ENCODE results near the gene ZBTB25.

The ZBTB25 gene

GRCh38 chr14:64442300-64442988 lies 61.2 kb downstream of the ZBTB25 start:
- no peak for DNase-seq (ENCODE audit: extremely low read depth, low read depth)
- H3K4me3 ChIP-seq (replicated peaks; ENCODE audit: low read depth, low read length): no peak overlapping the region
- TF ChIP-seq, protein P1, sequence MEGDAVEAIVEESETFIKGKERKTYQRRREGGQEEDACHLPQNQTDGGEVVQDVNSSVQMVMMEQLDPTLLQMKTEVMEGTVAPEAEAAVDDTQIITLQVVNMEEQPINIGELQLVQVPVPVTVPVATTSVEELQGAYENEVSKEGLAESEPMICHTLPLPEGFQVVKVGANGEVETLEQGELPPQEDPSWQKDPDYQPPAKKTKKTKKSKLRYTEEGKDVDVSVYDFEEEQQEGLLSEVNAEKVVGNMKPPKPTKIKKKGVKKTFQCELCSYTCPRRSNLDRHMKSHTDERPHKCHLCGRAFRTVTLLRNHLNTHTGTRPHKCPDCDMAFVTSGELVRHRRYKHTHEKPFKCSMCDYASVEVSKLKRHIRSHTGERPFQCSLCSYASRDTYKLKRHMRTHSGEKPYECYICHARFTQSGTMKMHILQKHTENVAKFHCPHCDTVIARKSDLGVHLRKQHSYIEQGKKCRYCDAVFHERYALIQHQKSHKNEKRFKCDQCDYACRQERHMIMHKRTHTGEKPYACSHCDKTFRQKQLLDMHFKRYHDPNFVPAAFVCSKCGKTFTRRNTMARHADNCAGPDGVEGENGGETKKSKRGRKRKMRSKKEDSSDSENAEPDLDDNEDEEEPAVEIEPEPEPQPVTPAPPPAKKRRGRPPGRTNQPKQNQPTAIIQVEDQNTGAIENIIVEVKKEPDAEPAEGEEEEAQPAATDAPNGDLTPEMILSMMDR (IDR thresholded peaks at IDR 0.05; ENCODE audit: low read depth, low read length, missing control alignments): no peak

DNA sequence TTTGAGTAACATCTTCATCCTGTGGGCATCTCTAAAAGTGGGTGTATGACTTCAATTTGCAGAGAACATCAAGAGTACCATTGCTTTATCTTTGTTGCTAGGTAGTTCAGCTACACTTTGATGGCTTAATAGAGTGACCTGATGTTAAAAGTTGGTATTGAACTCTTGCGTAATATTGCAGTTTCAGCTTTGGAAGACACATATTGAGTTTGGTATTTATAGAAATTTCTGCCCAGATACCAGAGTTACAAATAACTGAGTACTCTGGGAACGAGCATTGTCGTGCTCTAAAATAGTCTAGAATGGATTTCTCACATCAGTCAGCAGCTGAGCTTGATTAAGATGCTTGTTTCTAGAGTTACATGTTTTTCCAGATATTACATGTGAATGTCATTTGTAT lies 63.1 kb downstream of the ZBTB25 start:
- TF ChIP-seq, protein P1 (IDR thresholded peaks at IDR 0.05; ENCODE audit: low read depth, low read length, missing control alignments): no peak
- no peak for DNase-seq (ENCODE audit: extremely low read depth, low read depth)
- no peak overlapping the region for H3K4me3 ChIP-seq (replicated peaks; ENCODE audit: low read depth, low read length)

DNA sequence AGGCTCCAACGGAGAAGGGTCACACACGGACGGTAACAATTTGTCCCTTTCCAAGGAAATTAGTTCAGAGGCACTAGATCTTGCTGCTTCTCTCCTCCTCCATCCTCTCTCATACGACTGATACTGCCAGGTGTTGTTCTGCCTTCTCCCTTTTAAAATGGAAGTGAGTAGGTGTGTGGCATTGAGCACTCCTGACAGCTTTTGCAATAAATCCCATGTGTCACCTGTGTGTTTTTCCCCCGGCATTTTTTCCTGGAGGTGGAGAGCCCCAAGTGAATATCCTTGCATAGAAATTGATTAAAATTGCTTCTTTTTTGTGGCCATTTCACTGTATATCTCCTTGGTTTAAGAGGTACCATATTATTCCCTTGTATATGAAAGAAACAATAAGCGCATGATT lies 64.5 kb downstream of the ZBTB25 start:
- H3K4me3 ChIP-seq (replicated peaks; ENCODE audit: low read depth, low read length): no peak overlapping the region
- TF ChIP-seq, protein P1 (IDR thresholded peaks at IDR 0.05; ENCODE audit: low read depth, low read length, missing control alignments): no peak

DNA sequence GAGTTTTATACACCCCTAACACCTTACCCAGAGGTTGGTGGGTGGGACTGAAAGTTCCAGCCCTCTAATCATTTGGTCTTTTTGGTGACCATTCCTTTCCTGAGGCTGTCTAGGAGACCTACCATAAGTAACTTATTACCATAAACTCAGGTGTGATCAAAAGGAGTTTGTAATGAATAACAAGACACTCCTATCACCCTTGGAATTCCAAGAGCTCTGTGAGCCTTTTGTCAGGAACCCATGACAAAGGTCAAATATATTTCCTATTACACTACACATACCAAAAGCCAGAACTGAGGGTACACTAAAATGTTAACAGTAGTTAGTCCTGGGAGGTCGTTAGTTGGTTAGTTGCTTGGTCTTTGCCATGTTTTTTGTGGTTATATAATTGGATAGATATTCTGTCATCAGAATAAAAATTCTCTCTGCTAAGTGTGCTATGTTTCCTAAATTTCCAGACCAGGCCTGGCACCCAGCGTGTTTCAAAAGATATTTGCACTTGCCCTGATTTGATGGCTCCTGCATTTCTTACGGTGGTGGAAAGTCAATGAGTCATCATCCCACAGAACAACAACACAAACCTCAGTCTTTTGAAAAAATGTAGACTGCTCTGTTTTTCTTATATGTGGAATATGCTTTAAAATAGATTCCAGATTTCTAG lies 65.3 kb downstream of the ZBTB25 start:
- peak; percentile 67 for DNase-seq (ENCODE audit: extremely low read depth, low read depth)
- TF ChIP-seq, protein P1 (IDR thresholded peaks at IDR 0.05; ENCODE audit: low read depth, low read length, missing control alignments): no peak
- H3K4me3 ChIP-seq (replicated peaks; ENCODE audit: low read depth, low read length): no peak overlapping the region

More for the DNA sequence above, 64.5 kb downstream of the ZBTB25 start:
- no peak for DNase-seq (ENCODE audit: extremely low read depth, low read depth)

DNA sequence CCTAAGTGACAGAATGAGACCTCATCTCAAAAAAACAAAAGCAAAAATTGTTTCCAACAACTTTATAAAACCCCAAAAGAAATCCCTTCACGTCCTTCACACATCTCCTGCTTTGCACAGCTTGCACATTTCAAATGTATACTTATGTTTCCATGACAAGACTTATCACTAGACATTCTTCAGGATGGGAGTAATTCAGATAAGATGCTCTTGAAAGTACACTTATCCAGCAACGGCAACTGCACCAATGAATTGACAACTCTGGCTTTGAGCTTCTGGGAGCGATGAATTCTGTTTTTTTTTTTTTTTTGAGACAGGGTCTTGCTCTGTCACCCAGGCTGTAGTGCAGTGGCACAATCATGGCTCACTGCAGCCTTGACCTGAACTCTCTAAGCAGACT lies 69.1 kb downstream of the ZBTB25 start:
- TF ChIP-seq, protein P1 (IDR thresholded peaks at IDR 0.05; ENCODE audit: low read depth, low read length, missing control alignments): no peak
- no peak for DNase-seq (ENCODE audit: extremely low read depth, low read depth)
- H3K4me3 ChIP-seq (replicated peaks; ENCODE audit: low read depth, low read length): no peak overlapping the region

DNA sequence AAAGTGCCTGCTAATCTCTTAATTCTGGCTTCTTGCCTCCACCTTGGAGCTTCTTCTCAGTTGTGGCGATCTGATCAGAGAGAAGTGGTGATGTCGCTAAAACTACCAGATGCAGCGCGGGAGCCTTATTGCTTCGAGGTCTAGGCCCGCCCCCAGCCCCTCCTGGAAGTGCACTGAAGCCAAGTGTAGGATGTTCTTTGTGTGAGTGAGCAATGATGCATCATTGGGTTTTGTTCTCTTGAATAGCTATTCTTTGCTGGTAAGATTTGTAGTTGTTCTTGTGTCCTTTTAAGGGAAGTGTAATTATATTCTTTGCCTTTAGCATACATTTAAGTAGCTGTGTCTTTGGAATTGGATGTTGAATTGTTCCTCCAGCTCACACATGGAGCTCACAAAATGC lies 79.7 kb downstream of the ZBTB25 start:
- no peak for DNase-seq (ENCODE audit: extremely low read depth, low read depth)
- TF ChIP-seq, protein P1 (IDR thresholded peaks at IDR 0.05; ENCODE audit: low read depth, low read length, missing control alignments): no peak
- no peak overlapping the region for H3K4me3 ChIP-seq (replicated peaks; ENCODE audit: low read depth, low read length)
